ENCODE measurements around the gene GLT6D1. TPM values are rescaled to one million over a fixed set of nuclear protein-coding genes. Genes with fewer than 3 reads are reported as not detected.
A peak's percentile ranks its signal among the peaks of the same experiment; 100 is the strongest.

GLT6D1 gene
- total RNA-seq, 1 experiment from 2014 or later, result not detected

DNA sequence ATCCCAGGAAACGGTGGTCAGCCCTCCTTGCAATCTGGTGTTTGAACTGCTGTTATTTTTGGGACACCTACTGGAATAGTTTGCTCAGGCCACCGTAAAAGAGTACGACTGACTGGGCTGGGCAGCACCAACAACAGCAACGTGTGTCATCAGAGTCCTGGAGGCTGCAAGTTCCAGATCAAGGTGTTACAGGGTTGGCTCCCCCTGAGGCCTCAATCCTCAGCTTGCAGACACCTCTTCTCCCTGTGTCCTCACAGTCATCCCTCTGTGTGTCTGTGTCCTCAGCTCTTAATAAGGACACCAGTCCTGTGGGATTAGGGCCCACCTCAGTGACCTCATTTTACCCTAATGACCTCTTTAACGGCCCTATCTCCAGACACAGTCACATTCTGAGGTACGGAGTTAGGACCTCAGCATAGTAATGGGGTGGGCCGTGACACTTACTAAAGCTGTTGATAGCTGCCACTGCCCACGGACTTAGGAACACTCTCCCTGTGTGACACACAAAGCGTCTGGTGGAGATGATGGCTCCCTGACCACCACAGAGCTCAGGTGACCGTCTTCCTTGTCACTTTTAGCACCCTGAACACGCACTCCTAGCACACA lies 16.8 kb downstream of the GLT6D1 start:
- DNase-seq (ENCODE audit: low spot score), result no peak

- DNase-seq (ENCODE audit: low spot score), result no peak
These were observed 18.8 kb downstream of the GLT6D1 start for GRCh38 chr9:135620558-135620957.

DNA sequence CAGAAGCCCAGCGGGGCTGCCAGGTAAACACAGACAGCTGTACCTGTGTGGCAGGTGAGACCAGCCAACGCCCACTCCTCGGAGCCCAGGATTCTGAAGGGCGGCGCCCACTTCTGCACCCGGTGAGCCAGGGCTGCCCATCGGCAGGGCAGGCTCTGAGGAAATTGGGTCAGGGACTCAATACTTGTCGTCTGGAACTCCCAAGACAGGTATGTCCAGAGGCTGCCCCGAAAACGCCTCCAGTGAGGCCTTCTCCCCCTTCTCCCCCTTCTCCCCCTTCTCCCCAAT lies 19.8 kb downstream of the GLT6D1 start:
- no peak for DNase-seq (ENCODE audit: low spot score)

DNA sequence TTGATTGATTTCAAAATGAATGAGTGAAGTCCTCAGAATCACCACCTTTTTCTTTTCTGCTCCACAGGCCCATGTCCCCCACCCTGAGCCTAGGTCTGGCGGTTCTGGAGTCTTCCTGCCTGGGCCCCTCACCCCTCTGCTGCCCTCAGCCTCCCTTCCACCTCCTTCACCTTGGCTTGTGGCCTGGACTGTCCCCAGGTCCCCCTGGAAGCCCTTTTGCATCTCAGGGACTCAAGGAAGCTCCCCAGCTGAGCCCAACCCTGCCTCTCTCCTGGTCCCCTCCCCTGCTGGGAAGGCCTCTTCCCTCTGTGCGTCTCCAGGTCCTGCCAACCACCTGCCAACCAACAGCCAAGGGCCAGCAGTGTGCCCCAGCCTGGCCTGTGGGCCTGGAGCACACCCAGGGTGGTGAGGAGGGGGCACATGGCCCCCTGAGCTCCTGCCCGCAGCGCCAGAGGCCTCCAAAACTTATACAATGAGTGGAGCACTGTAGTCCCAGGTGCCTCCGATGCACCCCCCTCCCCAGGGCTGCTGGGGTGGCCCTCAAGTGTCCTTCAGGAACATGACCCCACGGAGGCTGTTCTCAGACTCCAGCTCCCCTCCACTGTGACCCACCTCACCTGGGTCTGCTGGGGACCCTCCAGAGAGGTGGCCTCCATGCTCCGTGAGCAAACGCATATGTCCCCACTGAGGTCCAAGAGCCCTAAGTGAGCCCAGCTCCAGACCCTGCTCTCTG lies 20.3 kb downstream of the GLT6D1 start:
- DNase-seq (ENCODE audit: low spot score), result no peak

GRCh38 chr9:135617991-135618411 lies 21.3 kb downstream of the GLT6D1 start:
- no peak for DNase-seq (ENCODE audit: low spot score)

- DNase-seq (ENCODE audit: low spot score), result no peak
These were observed 21.8 kb downstream of the GLT6D1 start for GRCh38 chr9:135617538-135617900.

GRCh38 chr9:135616619-135617537 lies 22.5 kb downstream of the GLT6D1 start:
- no peak for DNase-seq (ENCODE audit: low spot score)

- DNase-seq (ENCODE audit: low spot score), result no peak
These were observed 23.4 kb downstream of the GLT6D1 start for GRCh38 chr9:135615666-135616618.

GRCh38 chr9:135614821-135615665 lies 24.3 kb downstream of the GLT6D1 start:
- DNase-seq (ENCODE audit: low spot score), result no peak

DNA sequence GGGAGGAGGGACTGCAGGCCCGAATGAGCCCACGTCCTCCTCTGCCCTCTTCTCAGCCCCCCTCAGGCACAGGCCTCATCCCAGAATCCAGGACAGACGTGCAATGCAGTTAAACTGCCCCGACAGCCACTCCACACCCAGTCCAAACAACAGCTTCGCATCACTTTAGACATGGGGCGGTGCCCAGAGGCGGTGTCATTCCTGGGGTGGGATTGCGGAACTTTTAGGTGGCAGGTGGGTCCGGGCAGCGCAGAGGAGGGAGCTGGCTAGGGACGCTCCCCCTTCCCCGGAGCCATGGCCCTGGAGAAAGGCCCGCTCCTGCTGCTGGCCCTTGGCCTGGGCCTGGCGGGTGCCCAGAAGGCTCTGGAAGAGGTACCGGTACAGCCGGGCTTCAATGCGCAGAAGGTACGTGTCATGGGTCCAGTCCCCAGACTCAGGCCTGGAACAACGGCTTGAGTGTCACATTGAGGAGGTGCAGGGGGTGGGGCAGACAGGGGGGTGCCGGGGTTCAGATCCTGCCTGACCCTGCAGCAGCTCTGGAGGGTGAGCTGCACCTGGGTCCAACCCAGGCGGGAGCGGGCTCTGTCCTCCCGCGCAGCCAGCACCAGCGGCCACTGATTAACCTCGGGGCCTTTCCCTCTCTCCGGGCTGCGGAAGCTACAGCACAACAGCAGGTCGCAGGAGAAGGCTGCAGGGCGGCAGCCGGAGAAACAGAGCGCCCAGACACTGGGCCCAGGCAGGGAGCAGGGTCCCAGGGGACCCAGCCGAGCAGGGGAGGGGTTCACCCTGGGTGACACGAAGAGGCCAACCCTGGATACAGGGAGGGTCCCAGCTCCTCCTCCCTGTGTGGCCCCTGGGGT lies 25.2 kb downstream of the GLT6D1 start:
- no peak for DNase-seq (ENCODE audit: low spot score)

- no peak for DNase-seq (ENCODE audit: low spot score)
These were observed 26.1 kb downstream of the GLT6D1 start for GRCh38 chr9:135612981-135613910.

DNA sequence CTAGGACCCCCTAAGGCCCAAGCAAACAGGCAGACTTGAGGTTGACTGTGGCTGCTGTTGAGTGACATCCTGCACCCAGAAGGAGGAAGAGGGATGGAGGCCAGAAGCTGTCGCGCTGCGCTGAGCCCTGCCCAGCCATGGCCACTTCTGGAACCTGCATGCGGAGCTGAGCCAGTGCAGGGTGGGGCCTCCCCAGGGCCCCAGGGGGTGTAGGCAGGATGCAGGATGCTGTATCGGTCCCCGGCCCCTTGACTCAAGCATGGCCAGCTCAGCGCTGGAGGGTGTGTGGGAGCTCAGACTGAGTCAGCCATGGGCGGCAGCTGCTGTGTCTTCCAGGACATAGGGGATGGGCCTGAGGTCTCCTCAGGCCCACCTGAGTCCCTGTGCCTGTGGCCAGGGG lies 26.9 kb downstream of the GLT6D1 start:
- DNase-seq (ENCODE audit: low spot score), result peak; percentile 43

GRCh38 chr9:135611875-135612209 lies 27.5 kb downstream of the GLT6D1 start:
- DNase-seq (ENCODE audit: low spot score), result no peak

DNA sequence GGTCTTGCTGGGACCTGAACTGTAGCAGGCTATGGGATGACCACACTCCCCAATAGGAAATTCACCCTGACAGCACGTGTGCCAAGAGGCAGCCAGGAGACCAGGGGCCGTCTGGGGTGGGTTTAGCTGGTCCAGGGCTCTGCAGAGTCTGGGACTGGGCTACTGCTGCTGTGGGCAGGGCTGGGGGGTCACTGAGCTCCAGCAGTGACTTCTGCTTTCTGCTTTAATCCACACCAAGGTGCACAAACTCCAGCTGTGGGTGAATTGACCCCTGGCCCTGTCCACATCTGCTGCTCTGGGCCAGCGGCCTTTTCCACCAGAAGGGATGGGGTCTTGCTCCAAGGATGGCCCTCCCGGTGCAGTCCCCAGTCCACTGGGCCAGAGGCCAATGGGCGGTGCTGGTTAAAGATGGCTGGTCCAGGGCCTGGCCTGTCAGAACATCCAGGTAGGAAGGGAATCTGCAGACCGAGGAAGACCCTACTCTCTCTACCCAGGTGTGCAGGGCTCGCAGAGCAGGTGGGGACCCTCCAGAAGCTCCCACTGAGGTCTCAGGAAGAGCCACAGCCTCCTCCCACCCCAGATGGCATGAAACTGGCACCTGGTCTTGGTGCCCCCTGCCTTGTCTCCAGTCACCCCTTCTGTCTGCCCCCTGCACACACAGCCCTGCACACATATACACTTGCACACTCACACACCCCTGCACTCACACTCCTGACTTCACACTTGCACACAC lies 28.0 kb downstream of the GLT6D1 start:
- no peak for DNase-seq (ENCODE audit: low spot score)

DNA sequence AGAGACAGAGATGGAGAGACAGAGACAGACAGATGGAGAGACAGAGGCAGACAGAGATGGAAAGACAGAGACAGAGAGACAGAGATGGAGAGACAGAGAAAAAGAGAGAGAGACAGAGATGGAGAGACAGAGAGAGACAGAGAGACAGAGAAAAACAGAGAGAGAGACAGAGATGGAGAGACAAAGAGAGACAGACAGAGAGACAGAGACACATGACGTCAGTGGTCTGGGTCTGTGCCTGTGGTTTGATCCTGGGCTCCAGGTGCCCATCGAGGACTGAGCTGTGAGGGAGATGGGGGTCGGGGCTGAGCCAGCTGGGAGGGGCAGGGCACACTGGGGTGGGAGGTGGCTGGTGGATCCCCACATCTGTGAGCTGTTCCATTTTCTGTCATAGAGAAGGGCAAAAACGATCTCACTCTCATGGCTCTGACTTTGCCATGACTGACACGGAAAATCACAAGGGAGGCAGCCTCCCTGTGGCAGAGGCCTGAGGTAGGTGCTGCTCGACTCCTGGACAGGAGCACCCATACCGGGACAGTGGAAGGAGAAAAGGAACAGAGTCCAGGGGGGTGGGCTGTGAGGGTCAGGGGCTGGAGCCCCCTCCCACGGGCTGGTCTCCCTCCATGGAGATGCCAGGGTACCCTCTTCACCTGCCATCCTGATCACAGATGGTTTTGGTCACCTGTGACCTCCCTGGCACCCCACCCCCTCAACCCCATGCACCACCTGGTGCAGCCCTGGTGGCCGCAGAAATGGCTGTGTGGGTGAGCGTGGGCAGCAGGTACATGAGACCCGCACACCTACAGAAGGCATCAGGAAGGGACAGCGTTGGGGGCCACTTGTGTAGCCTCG lies 28.8 kb downstream of the GLT6D1 start:
- no peak for DNase-seq (ENCODE audit: low spot score)

DNA sequence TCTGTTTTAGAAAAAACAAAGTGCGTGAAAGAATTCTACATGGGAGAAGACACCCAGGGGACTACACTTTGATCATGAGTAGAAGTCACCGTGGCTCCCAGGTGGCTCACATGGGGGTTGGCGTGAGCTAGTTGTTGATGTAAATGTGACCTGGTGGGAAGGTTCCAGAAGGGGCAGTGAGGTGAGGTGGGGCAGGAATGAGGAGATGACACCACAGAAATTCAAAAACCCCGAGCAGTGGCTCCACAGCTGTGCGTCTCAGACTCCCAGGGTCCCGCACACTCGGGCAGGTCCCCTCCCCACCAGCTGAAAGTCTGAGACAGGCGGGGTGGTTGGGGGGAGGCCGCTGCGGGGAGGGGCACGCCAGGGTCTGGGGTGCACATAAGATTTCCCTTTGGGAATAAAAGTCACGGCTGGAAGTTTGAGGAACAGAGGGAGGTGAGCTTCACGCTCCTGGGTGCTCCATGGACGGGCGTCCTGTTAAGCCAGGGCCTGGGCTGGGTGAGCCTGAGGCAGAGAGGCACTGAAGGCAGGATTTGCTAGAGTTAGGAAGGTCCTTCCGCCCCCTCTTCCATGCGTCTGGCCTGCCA lies 29.9 kb downstream of the GLT6D1 start:
- DNase-seq (ENCODE audit: low spot score), result no peak

GRCh38 chr9:135608999-135609317 lies 30.4 kb downstream of the GLT6D1 start:
- DNase-seq (ENCODE audit: low spot score), result no peak

Measured in A172 (cell line).